Skeletal muscle tissue (tissue), 4 donors: ENCODE data around the gene EPN1. TPM values are rescaled to one million over a fixed set of nuclear protein-coding genes. Genes with fewer than 3 reads are reported as not detected.
"Not testable (repeated sequence)": the region's sequence is repeated elsewhere in the genome, so short reads cannot be mapped to it uniquely, and the experiment has no call there.

ENCODE experiments used
- H3K27ac ChIP-seq: one replicate; pipeline ENCODE4 v1.7.0; 2013; ENCODE audit warnings: mild to moderate bottlenecking, low read depth, low read length, inconsistent platforms
- H3K27me3 ChIP-seq, 3 donors: one replicate each; pipeline ENCODE4 v1.7.0; 2013; ENCODE audit warnings: low read length in 3 of 3; ENCODE audit not compliant: control insufficient read depth in 3 of 3, insufficient read depth in 3 of 3
- H3K36me3 ChIP-seq, 3 donors: one replicate each; pipeline ENCODE4 v1.7.0; 2013; ENCODE audit warnings: low read length in 3 of 3; ENCODE audit not compliant: control insufficient read depth in 3 of 3, insufficient read depth in 3 of 3
- H3K4me1 ChIP-seq, 3 donors: one replicate each; pipeline ENCODE4 v1.7.0; 2013; ENCODE audit warnings: low read length in 3 of 3, mild to moderate bottlenecking in 3 of 3; ENCODE audit not compliant: control insufficient read depth in 3 of 3, insufficient read depth in 3 of 3
- H3K4me3 ChIP-seq, 3 donors: one replicate each; pipeline ENCODE4 v1.7.0; 2013; ENCODE audit warnings: low read length in 3 of 3
- H3K9ac ChIP-seq, 3 donors: one replicate each; pipeline ENCODE4 v1.7.0; 2013; ENCODE audit warnings: low read length in 3 of 3, mild to moderate bottlenecking in 3 of 3, moderate library complexity in 2 of 3, low read depth in 1 of 3
- H3K9me3 ChIP-seq, 3 donors: one replicate each; pipeline ENCODE4 v1.7.0; 2013; ENCODE audit warnings: low read length in 3 of 3; ENCODE audit not compliant: control insufficient read depth in 3 of 3
- total RNA-seq: library from RNA; depleted of rRNA; stranded (reverse); fragments of >200 nt; gene quantifications from one replicate; pipeline ENCODE4 v1.2.3, GENCODE V29; 2014
- donor health status: Osteomylitis.

Gene EPN1
- total RNA-seq, 1 donor from 2014 or later: 5.7 TPM

GRCh38 chr19:55716531-55716930 lies 41.5 kb downstream of the EPN1 start:
- Histone ChIP-seq H3K27ac (no peak overlapping the region), H3K9ac (no peak overlapping the region), H3K9me3 (peaks cover 0 to 10% (median 3%) of the 10 kb centered on the region in 3 donors), H3K27me3 (peaks cover 15 to 28% (median 24%) of the 10 kb centered on the region in 3 donors), H3K36me3 (no peaks in the 10 kb centered on the region), H3K4me1 (no peaks in the 10 kb centered on the region), H3K4me3 (no peak overlapping the region)

GRCh38 chr19:55717251-55717650 lies 42.2 kb downstream of the EPN1 start:
- Histone ChIP-seq H3K36me3 (no peaks in the 10 kb centered on the region), H3K9me3 (peaks cover 0 to 10% (median 3%) of the 10 kb centered on the region in 3 donors), H3K27ac (no peak overlapping the region), H3K9ac (no peak overlapping the region), H3K27me3 (peaks cover 15 to 24% (median 18%) of the 10 kb centered on the region in 3 donors), H3K4me1 (no peaks in the 10 kb centered on the region), H3K4me3 (no peak overlapping the region)

GRCh38 chr19:55717879-55718711 lies 43.1 kb downstream of the EPN1 start:
- not testable (repeated sequence) for H3K4me1 ChIP-seq, H3K4me3 ChIP-seq, H3K36me3 ChIP-seq, H3K27ac ChIP-seq, H3K9ac ChIP-seq, H3K9me3 ChIP-seq
- peaks cover 15 to 22% (median 18%) of the 10 kb centered on the region in 3 donors for H3K27me3 ChIP-seq

GRCh38 chr19:55720214-55720746 lies 45.3 kb downstream of the EPN1 start:
- H3K4me1 ChIP-seq: no peaks in the 10 kb centered on the region
- no peaks in the 10 kb centered on the region for H3K36me3 ChIP-seq
- H3K27ac ChIP-seq: no peak overlapping the region
- no peak overlapping the region for H3K4me3 ChIP-seq
- H3K27me3 ChIP-seq: peaks cover 6 to 11% (median 10%) of the 10 kb centered on the region in 3 donors
- H3K9ac ChIP-seq: no peak overlapping the region
- peaks cover 0 to 10% (median 3%) of the 10 kb centered on the region in 3 donors for H3K9me3 ChIP-seq

- peaks cover 6 to 11% (median 10%) of the 10 kb centered on the region in 3 donors for H3K27me3 ChIP-seq
These were observed 45.8 kb downstream of the EPN1 start for GRCh38 chr19:55720801-55721200.

GRCh38 chr19:55723491-55723890 lies 48.5 kb downstream of the EPN1 start:
- no peaks in the 10 kb centered on the region for H3K4me1 ChIP-seq
- H3K36me3 ChIP-seq: no peaks in the 10 kb centered on the region
- no peak overlapping the region for H3K9ac ChIP-seq
- peaks cover 0 to 10% (median 3%) of the 10 kb centered on the region in 3 donors for H3K9me3 ChIP-seq
- H3K4me3 ChIP-seq: no peak overlapping the region
- peaks cover 0 to 7% (median 5%) of the 10 kb centered on the region in 3 donors for H3K27me3 ChIP-seq
- no peak overlapping the region for H3K27ac ChIP-seq

More at GRCh38 chr19:55720801-55721200, 45.8 kb downstream of the EPN1 start:
- Histone ChIP-seq H3K4me1 (no peaks in the 10 kb centered on the region), H3K9me3 (peaks cover 0 to 10% (median 3%) of the 10 kb centered on the region in 3 donors), H3K27ac (no peak overlapping the region), H3K9ac (no peak overlapping the region), H3K4me3 (no peak overlapping the region), H3K36me3 (no peaks in the 10 kb centered on the region)

- not testable (repeated sequence) for H3K4me3 ChIP-seq, H3K9me3 ChIP-seq, H3K4me1 ChIP-seq, H3K9ac ChIP-seq, H3K36me3 ChIP-seq, H3K27me3 ChIP-seq, H3K27ac ChIP-seq
These were observed 55.4 kb downstream of the EPN1 start for GRCh38 chr19:55730378-55730777.

GRCh38 chr19:55738302-55738701 lies 63.3 kb downstream of the EPN1 start, which contains the start of gene NLRP9:
Gene NLRP9 (minus strand): TSS chr19:55738402. CDS start chr19:55738374, 28 bp downstream.
- H3K4me3 ChIP-seq: no peak within 1 kb of the TSS
- no peaks in the 10 kb centered on the region for H3K9me3 ChIP-seq
- H3K27me3 ChIP-seq: no peaks in the 10 kb centered on the region
- no peaks in the 10 kb centered on the region for H3K36me3 ChIP-seq
- no peak within 1 kb of the TSS for H3K27ac ChIP-seq
- H3K9ac ChIP-seq: no peak within 1 kb of the TSS
- no peaks in the 10 kb centered on the region for H3K4me1 ChIP-seq

GRCh38 chr19:55750715-55751114 lies 75.7 kb downstream of the EPN1 start:
- Histone ChIP-seq H3K4me1 (no peaks in the 10 kb centered on the region), H3K36me3 (no peaks in the 10 kb centered on the region), H3K9ac (no peak overlapping the region), H3K27me3 (peaks cover 0 to 3% (median 0%) of the 10 kb centered on the region in 3 donors), H3K27ac (no peak overlapping the region), H3K4me3 (no peak overlapping the region), H3K9me3 (no peaks in the 10 kb centered on the region)

GRCh38 chr19:55753401-55753800 lies 78.4 kb downstream of the EPN1 start:
- H3K27me3 ChIP-seq: peaks cover 0 to 3% (median 0%) of the 10 kb centered on the region in 3 donors
- no peaks in the 10 kb centered on the region for H3K4me1 ChIP-seq
- H3K4me3 ChIP-seq: no peak overlapping the region
- H3K27ac ChIP-seq: no peak overlapping the region
- no peak overlapping the region for H3K9ac ChIP-seq
- no peaks in the 10 kb centered on the region for H3K36me3 ChIP-seq
- no peaks in the 10 kb centered on the region for H3K9me3 ChIP-seq
